ENCODE data around the gene MRPS33. TPM values are rescaled to one million over a fixed set of nuclear protein-coding genes. Genes with fewer than 3 reads are reported as not detected.

The MRPS33 gene
- total RNA-seq, 1 experiment from 2014 or later = 53.0 TPM

Other genes starting within 250 kb of the MRPS33 start
- gene BRAF, start 90.0 kb downstream of the MRPS33 start, total RNA-seq (2014; rRNA removed; shearing (Covaris generic)) = 8.2 and 10.3 TPM in 2 replicates
- 0.71 and 1.6 TPM in 2 replicates for gene TMEM178B, start 59.1 kb upstream of the MRPS33 start, total RNA-seq (2014; rRNA removed; shearing (Covaris generic))